ENCODE results near the gene MAML2.

GRCh38 chr11:96194581-96195374 lies 148.2 kb downstream of the MAML2 start:
- TF ChIP-seq POLR2A (IDR thresholded peaks at IDR 0.05): no peak
- TF ChIP-seq, protein P1, sequence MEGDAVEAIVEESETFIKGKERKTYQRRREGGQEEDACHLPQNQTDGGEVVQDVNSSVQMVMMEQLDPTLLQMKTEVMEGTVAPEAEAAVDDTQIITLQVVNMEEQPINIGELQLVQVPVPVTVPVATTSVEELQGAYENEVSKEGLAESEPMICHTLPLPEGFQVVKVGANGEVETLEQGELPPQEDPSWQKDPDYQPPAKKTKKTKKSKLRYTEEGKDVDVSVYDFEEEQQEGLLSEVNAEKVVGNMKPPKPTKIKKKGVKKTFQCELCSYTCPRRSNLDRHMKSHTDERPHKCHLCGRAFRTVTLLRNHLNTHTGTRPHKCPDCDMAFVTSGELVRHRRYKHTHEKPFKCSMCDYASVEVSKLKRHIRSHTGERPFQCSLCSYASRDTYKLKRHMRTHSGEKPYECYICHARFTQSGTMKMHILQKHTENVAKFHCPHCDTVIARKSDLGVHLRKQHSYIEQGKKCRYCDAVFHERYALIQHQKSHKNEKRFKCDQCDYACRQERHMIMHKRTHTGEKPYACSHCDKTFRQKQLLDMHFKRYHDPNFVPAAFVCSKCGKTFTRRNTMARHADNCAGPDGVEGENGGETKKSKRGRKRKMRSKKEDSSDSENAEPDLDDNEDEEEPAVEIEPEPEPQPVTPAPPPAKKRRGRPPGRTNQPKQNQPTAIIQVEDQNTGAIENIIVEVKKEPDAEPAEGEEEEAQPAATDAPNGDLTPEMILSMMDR (IDR thresholded peaks at IDR 0.05): no peak
- no peak for TF ChIP-seq POLR2AphosphoS5 (IDR thresholded peaks at IDR 0.05)
